GM18498 (cell line): ENCODE results near the gene PRKRIP1.
A peak's percentile ranks its signal among the peaks of the same experiment; 100 is the strongest.
"Not testable (repeated sequence)": the region's sequence is repeated elsewhere in the genome, so short reads cannot be mapped to it uniquely, and the experiment has no call there.

Experiments used
- ATAC-seq: cut with Tn5 transposase; IDR thresholded peaks from one replicate; pipeline ENCODE4 v1.9.1; 2021; ENCODE audit warnings: mild to moderate bottlenecking, moderate library complexity; ENCODE audit not compliant: unreplicated experiment

PRKRIP1 gene

DNA sequence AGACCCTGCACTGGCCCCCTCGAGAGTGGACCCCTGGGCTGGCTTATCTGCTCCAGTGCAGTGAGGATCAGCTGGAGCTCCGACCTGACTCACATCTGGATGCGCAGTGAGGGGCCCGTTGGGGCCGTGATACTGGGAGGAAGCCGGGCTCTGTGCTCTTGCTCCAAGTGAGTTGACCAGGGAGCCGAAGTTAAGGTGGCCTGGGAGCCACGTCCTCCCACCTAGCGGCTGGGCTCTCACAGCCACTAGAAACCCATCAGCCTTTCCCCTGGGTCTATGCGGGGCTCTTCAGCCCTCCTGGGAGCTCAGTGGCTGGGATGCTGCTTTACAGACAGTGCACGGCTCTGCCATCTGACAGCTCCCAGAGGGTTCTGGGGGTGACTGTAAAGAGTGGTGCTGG, 59.4 kb downstream of the PRKRIP1 start:
- no peak for ATAC-seq

DNA sequence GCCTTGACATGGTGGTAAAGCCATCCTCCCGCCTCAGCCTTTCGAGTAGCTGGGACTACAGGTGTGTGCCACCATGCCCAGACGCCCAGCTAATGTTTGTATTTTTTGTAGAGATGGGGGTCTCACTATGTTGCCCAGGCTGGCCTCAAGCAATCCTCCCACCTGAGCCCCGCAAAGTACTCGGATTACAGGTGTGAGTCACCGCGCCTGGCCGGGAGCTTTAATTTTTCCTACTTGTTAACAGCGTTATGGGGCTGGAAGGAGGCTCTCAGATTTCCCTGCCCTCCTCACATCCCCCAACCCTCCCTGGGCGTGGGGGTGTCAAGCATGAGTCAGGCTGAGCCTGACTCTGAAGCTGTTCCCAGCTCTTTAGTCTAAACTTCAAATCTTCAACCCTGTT, 60.2 kb downstream of the PRKRIP1 start:
- ATAC-seq: no peak

DNA sequence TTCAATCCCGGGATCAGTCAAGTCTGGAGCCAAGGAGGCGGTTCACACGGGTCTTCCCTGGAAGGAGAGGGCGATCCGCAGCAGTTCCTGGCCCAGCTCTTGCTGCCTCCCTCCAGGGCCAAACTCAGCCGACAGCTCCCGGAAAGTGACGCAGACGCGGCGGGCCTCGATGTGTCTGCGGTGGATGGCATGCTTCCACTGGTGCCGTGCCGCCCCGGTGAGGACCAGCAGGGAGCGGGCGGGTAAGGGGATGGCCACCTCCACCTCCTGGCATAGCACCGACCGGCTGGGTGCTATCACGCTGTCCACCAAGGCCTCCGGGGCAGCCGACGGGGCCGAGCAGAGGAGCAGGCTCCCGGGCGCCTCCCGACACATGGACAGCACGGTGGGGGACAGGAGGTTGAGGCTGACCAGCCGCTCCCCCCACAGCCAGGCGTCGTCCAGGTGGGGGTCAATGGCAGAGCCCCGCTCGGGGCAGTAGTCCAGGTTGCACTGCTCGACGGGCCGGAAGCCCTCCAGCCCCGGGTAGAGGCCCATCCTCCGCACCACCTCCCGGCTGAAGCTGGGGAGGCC, 61.3 kb downstream of the PRKRIP1 start:
- no peak for ATAC-seq

DNA sequence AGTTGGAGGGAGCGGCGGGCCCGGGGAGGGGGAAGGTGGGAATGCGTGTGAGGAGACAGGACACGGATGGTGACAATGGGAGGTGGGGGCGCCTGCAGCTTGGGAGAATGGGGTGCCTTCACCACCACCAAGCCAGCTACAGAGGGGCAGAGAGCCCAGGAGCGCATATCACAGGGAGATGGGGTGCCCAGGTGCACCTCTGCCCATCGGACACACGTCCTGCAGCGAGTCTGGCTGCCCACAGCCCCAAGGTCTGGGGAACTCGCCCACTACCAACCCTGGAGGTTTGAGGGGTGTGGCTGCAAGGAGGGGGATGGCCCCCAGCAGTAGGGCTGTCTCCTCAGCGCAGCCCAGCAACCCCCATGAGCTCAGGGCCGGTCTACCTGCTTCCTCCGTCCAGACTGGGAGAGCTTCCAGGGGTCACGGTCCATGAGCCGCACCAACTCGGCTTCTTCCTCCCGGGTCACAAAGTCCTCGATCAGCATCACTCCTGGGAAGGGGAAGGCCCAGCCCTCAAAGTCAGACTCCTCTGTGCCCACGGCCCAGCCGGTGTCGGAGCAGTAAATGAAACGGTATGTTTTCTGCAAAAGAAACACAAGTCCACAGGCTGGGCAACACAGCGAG, 63.2 kb downstream of the PRKRIP1 start:
- no peak for ATAC-seq

DNA sequence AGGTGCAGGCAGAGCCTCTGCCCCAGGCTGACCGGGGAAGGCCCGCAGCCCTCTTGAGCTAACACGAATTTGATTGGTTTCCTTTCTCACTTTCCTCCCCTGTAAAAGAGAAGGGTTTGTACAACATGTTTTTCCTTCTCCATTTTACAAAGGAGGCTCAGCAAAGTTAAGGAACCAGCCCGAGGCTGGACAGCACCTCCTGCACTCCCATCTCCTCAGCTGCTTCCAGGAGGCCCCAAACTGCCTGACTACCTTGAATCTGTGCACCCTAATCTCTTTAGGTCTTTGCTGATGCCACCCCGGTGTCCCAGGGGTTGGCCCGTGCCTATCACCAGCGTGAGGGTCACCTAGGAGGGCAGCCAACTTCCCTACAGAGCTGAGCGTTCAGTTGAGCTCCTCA, 64.3 kb downstream of the PRKRIP1 start:
- ATAC-seq: no peak

DNA sequence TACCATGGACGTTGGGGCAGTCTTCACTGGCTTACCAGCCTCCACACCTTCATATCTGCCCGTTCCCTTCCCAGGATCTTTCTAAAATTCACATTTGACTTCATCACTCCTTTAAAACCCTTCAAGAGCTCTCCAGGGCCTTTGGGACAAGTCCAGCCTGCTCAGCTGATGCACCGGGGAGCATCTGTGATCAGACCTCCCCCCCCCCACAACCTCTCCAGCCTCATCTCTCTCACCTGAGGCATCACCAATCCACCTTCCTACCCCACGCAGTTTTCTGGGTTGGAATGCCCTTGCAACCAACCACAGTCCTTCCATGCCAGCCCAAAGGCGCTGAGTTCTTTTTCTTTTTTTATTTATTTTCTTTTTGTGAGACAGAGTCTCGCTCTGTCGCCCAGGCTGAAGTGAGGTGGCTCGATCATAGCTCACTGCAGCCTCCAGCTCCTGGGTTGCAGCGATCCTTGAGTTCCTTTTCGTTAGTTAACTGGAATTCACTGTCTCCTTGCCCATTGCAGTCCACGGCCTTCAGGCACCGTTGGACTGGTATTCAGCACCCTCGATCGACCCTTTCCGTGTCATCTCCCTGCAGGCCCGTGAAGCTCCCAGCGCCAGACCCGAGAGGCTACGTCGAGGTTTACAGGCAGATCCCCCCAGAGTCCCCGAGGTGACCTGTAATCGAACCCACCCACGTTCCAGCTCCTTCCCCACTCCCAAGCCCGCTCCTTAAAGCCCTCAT, 67.8 kb downstream of the PRKRIP1 start:
- no peak for ATAC-seq

DNA sequence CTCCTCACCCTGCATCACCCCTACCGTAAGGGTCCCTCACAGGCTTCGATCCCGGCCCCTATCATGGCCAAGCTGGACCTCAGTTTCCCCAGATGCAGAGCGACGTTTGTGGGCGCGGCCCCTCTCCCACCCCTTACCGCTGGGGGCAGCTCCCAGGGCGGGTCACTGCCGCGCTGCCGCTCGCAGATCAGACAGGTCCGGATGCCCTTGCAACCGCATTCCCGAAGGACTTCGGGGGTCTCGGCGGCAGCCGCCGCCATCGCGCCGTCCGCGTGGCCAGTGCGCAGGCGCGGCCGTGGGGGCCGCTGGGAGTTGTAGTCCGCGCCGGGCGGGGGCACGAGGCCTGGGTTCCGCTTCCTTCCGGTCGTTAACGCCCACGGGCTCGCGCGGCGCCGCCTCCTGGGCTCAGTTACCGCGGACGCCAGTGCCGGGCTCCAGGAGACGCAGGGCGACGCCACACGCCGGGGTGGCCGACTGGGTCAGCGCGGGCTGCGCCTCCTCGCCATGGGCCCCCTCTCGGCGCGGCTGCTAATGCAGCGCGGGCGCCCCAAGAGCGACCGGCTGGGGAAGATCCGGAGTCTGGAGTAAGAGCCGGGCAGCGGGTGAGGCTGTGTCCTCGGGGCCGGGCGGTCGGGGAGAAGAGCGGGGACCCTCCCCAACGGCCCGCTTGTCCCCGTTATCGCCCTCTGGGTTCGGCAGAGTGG, 68.6 kb downstream of the PRKRIP1 start, which contains the start of the genes ALKBH4 and LRWD1:
ALKBH4 (minus strand) TSS at position 287 of the 704 bp plus-strand sequence; CDS start at position 260, 27 bp downstream.
LRWD1 (plus strand) TSS at position 408 of the 704 bp plus-strand sequence; CDS start at position 505, 97 bp downstream.
- peak; percentile 94 for ATAC-seq

DNA sequence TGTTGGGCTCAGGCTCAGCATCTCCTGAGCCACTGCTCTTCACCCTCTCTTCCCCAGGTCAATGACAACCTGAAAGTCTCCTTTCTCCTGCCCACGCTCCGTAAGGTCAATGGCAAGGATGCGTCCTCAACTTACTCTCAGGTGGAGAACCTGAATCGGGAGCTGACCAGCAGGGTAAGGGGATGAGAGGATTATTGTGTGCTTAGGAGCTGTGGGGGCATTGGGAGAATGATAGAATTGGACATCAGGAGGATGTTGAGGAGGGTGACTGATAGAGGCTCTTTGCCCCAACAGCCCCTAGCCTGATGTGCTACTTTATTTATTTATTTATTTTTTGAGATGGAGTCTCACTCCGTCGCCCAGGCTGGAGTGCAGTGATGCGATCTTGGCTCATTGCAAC, 69.9 kb downstream of the PRKRIP1 start:
- no peak for ATAC-seq

DNA sequence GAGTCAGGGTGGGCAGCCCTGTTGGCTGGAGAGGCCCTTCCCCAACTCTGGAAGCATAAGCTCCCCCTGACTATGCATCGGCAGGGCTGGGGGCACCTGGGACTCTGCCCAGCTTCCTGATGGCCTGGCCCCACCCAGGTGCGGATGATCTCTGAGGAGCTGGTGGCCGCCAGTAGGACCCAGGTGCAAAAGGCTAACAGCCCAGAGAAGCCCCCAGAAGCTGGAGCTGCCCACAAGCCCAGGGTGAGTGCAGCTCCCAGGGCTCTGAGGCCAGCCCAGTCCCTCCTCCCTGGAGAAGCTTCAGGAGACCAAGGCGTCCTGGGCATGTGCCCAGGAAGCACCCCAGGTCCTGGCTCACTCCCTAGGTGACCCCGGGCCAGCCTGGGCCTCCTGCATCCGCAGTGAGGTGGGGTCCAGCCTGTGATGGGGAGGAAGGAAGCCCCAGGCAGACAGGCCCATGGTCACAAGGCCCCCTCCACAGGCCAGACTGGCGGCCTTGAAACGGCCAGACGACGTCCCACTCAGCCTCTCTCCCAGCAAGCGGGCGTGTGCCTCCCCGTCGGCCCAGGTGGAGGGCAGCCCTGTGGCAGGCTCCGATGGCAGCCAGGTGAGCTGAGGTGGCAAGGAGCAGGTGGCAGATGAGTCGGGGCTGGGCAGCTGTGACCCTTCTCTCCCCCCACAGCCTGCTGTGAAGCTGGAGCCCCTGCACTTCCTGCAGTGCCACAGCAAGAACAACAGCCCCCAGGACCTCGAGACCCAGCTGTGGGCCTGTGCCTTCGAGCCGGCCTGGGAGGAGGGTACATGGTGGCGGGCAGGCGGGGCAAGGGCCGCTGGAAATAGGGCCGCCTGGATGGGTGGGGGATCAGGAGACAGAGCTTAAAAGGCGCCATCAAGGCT, 71.7 kb downstream of the PRKRIP1 start:
- ATAC-seq: no peak

DNA sequence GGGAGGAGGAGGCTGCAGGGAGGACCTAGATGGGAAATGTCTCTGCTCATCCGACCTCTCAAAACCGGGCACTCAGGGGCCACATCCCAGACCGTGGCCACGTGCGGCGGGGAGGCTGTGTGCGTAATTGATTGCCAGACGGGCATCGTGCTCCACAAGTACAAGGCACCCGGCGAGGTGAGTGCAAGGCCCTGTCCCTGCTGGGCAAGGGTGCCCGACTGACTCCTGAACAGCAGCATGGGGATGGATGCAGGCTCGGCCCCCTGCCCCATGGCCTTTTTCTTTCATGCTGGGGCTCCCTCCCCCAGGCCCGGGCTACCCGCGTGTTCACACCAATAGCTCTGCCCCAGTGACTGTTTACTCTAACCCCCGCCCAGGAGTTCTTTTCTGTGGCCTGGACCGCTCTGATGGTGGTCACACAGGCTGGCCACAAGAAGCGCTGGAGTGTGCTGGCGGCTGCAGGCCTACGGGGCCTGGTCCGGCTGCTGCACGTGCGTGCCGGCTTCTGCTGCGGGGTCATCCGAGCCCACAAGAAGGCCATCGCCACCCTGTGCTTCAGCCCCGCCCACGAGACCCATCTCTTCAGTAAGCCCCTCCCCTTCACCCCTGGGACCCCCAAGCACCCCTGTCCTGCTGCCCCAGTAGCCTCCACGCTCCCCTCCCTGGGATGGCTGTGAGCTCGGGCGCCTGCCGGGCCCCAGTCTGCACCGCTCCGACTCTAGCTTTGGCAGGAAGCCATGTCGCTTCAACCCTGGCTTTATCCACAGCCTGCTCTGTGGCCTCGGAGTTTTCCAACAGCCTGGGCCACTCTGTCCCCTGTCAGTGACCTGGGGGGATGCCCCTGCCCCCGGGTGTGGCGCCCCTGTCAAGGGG, 72.6 kb downstream of the PRKRIP1 start:
- no peak for ATAC-seq

DNA sequence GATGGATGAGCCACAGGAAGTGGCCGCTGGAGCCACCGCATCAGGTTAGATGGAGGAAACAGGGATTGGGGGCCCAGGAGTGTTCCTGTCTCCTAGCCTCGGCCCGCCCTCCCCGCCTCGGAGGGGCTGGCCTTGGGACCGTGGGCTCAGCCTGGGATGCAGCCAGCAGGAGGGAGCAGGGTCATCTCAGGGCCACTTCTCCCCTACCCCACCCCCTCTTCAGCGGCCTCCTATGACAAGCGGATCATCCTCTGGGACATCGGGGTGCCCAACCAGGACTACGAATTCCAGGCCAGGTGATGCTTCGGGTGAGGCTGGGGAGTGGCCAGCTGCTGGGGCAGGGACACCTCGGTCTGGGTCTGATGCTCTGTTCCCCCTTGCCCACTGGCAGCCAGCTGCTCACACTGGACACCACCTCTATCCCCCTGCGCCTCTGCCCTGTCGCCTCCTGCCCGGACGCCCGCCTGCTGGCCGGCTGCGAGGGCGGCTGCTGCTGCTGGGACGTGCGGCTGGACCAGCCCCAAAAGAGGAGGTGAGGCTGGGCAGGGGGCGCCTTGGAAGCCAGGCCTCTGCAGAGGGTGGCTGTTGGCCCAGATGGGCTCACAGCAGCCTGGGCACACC, 73.3 kb downstream of the PRKRIP1 start:
- ATAC-seq: no peak

DNA sequence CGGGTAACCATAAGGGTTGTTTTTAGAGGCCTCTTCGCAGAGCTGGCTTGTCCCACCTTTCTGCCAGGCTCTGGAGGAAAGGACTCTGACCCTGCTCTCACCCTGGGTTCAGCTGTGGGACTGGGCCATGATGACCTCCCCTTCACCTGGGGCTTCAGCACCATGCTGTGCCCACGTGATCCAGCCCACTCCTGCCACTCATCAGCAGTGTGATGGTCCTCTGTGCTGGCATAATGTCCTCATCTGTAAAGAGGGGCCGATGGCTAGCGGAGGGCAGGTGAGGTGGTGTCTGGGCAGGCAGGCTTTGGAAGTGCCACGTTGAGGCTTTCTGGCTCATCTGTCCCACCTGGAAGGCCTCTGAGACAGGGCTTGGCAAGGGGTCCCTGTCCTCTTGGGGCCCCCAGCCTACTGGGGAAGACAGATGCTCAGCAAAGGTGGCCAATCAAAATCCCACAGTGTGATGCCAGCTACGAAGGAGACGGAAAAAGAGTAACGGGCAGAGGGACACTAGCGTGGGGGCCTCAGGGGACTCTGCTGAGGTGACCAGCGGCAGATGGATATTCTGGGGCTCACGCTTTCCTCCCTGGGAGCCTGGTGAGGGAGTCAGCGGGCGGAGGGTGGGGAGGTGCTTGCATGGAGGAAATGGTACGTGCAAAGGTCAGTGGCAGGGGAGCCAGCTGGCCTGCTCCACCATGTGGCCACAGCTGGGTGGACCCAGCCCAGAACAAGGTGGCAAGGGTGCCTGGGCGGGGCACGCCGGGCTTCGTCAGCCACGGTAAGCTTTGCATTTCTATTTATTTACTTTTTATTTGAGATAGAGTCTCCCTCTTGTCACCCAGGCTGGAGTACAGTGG, 74.0 kb downstream of the PRKRIP1 start:
- no peak for ATAC-seq

DNA sequence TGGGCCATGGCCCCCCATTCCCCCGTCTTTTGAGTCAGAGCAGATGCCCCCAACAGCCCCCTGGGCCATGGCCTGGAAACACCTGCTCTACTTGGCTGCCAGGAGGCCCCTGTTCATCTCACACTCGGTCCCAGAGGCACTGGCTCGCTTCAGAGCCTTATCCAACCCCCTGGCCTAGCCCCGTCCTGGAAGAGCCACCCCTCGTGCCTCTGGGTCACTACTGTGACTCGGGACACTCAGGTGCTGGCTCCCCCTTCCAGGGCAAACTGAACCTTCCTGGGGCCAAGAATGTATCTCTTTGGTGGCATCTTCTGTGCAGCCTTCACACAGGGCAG, 75.6 kb downstream of the PRKRIP1 start:
- ATAC-seq: no peak

DNA sequence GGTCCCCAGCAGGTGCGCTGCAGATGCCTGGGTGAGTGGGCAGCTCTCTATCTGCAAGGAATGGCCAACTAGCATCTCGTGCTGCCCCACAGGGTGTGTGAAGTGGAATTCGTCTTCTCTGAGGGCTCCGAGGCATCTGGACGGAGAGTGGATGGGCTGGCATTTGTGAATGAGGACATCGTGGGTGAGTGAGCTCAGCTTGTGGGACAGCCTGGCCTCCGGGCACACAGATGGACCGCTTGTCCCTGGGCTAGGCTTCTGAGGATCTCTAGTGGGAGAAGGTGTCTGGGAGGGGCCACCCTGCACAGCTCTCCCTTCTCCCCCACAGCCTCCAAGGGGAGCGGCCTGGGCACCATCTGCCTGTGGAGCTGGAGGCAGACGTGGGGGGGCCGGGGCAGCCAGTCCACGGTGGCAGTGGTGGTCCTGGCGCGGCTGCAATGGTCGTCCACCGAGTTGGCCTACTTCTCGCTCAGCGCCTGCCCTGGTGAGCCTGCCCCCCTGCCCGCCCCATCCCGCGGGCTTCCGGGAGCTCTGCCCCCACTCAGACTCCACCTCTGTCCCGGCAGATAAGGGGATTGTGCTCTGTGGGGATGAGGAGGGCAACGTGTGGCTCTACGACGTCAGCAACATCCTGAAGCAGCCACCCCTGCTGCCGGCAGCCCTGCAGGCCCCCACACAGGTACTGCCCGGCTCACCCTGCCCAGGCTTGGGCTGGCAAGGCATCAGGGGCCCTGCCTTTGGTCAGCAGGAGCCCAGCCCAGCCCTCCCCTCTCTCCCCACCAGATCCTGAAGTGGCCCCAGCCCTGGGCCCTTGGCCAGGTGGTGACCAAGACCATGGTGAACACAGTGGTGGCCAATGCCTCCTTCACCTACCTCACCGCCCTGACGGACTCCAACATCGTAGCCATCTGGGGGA, 76.2 kb downstream of the PRKRIP1 start:
- no peak for ATAC-seq

DNA sequence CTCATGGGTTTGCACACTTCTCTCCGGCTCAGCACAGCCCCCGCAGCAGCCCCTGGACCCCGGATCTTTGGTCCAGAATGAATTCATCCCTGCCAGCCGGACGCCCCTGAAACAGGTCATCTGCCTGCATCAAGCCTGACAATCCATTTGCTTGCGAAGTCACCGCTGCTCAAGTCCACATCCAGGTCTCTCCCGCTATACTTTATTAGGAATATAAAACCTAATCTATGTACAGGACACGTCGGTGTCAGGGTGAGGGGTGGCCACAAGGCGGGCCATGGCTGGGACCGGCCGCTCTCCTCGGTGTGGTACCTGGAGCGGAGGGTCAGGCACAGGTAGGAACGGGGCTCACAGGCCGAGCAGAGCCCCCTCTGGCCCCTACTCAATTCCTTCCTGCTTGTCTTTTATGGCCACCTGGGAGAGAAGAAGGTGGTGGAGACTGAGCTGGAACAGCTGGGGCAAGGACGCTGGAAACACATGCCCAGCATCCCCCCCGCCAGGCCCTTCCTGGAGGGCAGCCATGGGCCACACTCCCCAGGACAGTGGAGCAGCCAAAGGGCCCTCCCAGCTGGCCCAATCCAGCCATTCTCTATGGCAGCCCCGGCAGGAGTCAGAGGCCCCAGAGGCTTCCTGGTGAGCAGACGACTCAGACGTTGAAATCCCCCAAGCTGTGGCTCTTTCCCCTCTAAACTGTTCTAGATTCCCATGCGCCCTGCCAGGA, 77.3 kb downstream of the PRKRIP1 start:
- ATAC-seq: no peak

DNA sequence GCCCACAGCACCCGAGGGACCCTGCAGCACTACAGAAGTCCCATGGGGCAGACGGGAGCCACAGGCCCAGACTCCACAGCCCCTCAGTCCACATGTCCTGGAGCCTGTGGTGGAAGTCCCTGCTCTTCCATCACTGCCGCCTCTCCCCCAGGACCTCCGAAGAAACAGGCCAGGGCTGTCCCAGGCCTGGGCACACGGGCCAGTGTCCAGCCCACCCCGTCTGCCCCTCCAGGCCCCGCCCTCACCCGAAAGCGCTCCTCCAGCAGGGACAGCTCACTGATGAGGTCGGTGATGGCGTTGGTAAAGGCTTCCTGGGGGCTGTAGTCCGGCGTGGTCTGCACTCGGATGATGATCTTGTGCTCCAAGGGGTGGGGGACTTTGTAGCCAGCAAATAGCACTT, 78.0 kb downstream of the PRKRIP1 start:
- ATAC-seq: not testable (repeated sequence)
